WTC11 (cell line): ENCODE data around the gene GGT6. TPM values are rescaled to one million over a fixed set of nuclear protein-coding genes. Genes with fewer than 3 reads are reported as not detected.

Source experiments
- ATAC-seq: fragments of 200-7000 bp; cut with Tn5 transposase; 2 replicates; pipeline ENCODE4 v1.10.0; 2021; ENCODE audit warnings: mild to moderate bottlenecking, moderate library complexity
- CTCF ChIA-PET: fragments of 300-600 bp; sonication (Branson Sonifier 250); formaldehyde crosslinking; loops from one replicate; lab custom pipeline; 2021; ENCODE audit warnings: antibody characterized with exemption; lab: Charles Lee
- POLR2A ChIA-PET: fragments of 350-600 bp; sonication (Branson Sonifier 250); formaldehyde crosslinking; loops from one replicate; lab custom pipeline; 2021; ENCODE audit warnings: antibody characterized with exemption; lab: Charles Lee
- DNase-seq: peaks from one replicate; pipeline ENCODE4 v3.0.0; 2021; ENCODE audit warnings: low spot score
- H3K27ac Mint-ChIP-seq: 2 replicates; pipeline ENCODE4 v1.8.0; 2021; ENCODE audit warnings: mixed read lengths
- H3K27me3 Mint-ChIP-seq: 2 replicates; pipeline ENCODE4 v1.8.0; 2021; ENCODE audit warnings: low read depth, mild to moderate bottlenecking, moderate library complexity, mixed read lengths
- H3K36me3 Mint-ChIP-seq: 2 replicates; pipeline ENCODE4 v1.8.0; 2021; ENCODE audit warnings: mixed read lengths
- H3K4me1 Mint-ChIP-seq: 2 replicates; pipeline ENCODE4 v1.8.0; 2022; ENCODE audit warnings: mixed read lengths
- H3K4me3 Mint-ChIP-seq: 2 replicates; pipeline ENCODE4 v1.8.0; 2021; ENCODE audit warnings: mild to moderate bottlenecking, moderate library complexity, mixed read lengths
- H3K9me3 Mint-ChIP-seq: 2 replicates; pipeline ENCODE4 v1.8.0; 2021; ENCODE audit warnings: mixed read lengths
- ELF4 ChIP-seq: sonication (generic); formaldehyde crosslinking; IDR thresholded peaks from 2 replicates; pipeline ENCODE4 v1.8.1; 2022; ENCODE audit warnings: low read depth, mild to moderate bottlenecking, moderate library complexity, missing genetic modification reagents
- GTF2I ChIP-seq: fragments of 250-450 bp; sonication (Bioruptor Pico); conservative IDR thresholded peaks from 2 replicates; pipeline ENCODE4 v1.4.0; 2021; ENCODE audit warnings: mild to moderate bottlenecking
- IRF2 ChIP-seq: sonication (generic); formaldehyde crosslinking; IDR thresholded peaks from 2 replicates; pipeline ENCODE4 v1.8.0; 2022; ENCODE audit warnings: low read depth, missing genetic modification reagents, borderline replicate concordance
- MLX ChIP-seq: sonication (generic); formaldehyde crosslinking; IDR thresholded peaks from 2 replicates; pipeline ENCODE4 v1.8.1; 2023; ENCODE audit warnings: mild to moderate bottlenecking, missing genetic modification reagents, moderate library complexity
- NFE2L1 ChIP-seq: sonication (generic); formaldehyde crosslinking; IDR thresholded peaks from 2 replicates; pipeline ENCODE4 v1.8.1; 2023; ENCODE audit warnings: missing genetic modification reagents
- NR1H2 ChIP-seq: sonication (generic); formaldehyde crosslinking; IDR thresholded peaks from 2 replicates; pipeline ENCODE4 v1.9.0; 2021; ENCODE audit warnings: mild to moderate bottlenecking, moderate library complexity, missing genetic modification reagents
- PREB ChIP-seq: sonication (generic); formaldehyde crosslinking; IDR thresholded peaks from 2 replicates; pipeline ENCODE4 v1.8.1; 2022; ENCODE audit warnings: mild to moderate bottlenecking, missing genetic modification reagents, moderate library complexity, borderline replicate concordance
- PRRX2 ChIP-seq: fragments of 250-450 bp; sonication (Bioruptor Pico); IDR thresholded peaks from 2 replicates; pipeline ENCODE4 v1.8.0; 2021; ENCODE audit warnings: mild to moderate bottlenecking
- TCF7 ChIP-seq: sonication (generic); formaldehyde crosslinking; IDR thresholded peaks from 2 replicates; pipeline ENCODE4 v1.8.0; 2022; ENCODE audit warnings: mild to moderate bottlenecking, low read depth, missing genetic modification reagents, moderate library complexity
- TEAD4 ChIP-seq: sonication (generic); formaldehyde crosslinking; IDR thresholded peaks from 2 replicates; pipeline ENCODE4 v1.8.0; 2022; ENCODE audit warnings: mild to moderate bottlenecking, missing genetic modification reagents
- ZNF138 ChIP-seq: sonication (generic); formaldehyde crosslinking; conservative IDR thresholded peaks from 2 replicates; pipeline ENCODE4 v1.8.1; 2022; ENCODE audit warnings: mild to moderate bottlenecking, moderate library complexity, missing genetic modification reagents
- ZNF219 ChIP-seq: sonication (generic); formaldehyde crosslinking; IDR thresholded peaks from 2 replicates; pipeline ENCODE4 v1.8.0; 2023; ENCODE audit warnings: missing genetic modification reagents, mild to moderate bottlenecking, borderline replicate concordance
- ZNF317 ChIP-seq: sonication (generic); formaldehyde crosslinking; IDR thresholded peaks from 2 replicates; pipeline ENCODE4 v1.8.1; 2023; ENCODE audit warnings: low read depth, mild to moderate bottlenecking, moderate library complexity, missing genetic modification reagents, borderline replicate concordance
- ZNF396 ChIP-seq: fragments of 250-450 bp; sonication (Bioruptor Pico); IDR thresholded peaks from 2 replicates; pipeline ENCODE4 v1.8.0; 2021; ENCODE audit warnings: mild to moderate bottlenecking, moderate library complexity, borderline replicate concordance
- total RNA-seq: library from RNA; stranded (reverse); gene quantifications from 3 replicates; pipeline ENCODE4 v1.2.3, GENCODE V29; 2021
- TF ChIP-seq, protein P1 (sequence below): sonication (generic); formaldehyde crosslinking; IDR thresholded peaks from 2 replicates; pipeline ENCODE4 v1.8.0; 2023; ENCODE audit warnings: missing genetic modification reagents, mild to moderate bottlenecking, borderline replicate concordance
- TF ChIP-seq, protein P2 (sequence below): fragments of 250-450 bp; sonication (Bioruptor Pico); IDR thresholded peaks from 2 replicates; pipeline ENCODE4 v1.9.0; 2021; ENCODE audit warnings: mild to moderate bottlenecking, borderline replicate concordance
- TF ChIP-seq, protein P3 (sequence below): fragments of 250-450 bp; sonication (Bioruptor Pico); IDR thresholded peaks from 2 replicates; pipeline ENCODE4 v1.9.0; 2021; ENCODE audit warnings: mild to moderate bottlenecking
- TF ChIP-seq, protein P4 (sequence below): sonication (generic); formaldehyde crosslinking; conservative IDR thresholded peaks from 2 replicates; pipeline ENCODE4 v1.8.1; 2023; ENCODE audit warnings: mild to moderate bottlenecking, low read depth, missing genetic modification reagents, moderate library complexity
- TF ChIP-seq, protein P5 (sequence below): sonication (generic); formaldehyde crosslinking; IDR thresholded peaks from 2 replicates; pipeline ENCODE4 v1.8.1; 2023; ENCODE audit warnings: mild to moderate bottlenecking, missing genetic modification reagents

GGT6 gene
- total RNA-seq, 1 experiment from 2014 or later, result 0.07 TPM

DNA sequence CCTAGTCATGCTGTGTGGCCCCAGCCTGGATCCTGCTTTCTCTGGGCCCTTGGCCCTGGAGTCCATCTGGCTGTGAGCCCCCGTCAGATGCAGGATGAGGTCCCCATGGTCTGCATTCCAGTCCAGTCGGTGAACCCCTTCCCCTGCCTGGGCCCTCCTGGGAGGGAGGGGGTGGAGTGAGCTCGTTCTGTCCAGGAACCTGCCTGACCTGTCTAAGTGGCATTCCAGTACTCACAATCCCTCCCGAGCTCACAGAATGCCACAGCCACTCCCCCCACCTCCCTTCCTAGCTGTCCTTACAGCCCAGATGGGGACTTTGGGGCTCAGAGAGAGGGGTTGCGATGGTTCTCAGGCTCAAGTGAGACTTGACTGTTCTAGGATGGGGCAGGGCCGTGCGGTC lies 46.2 kb downstream of the GGT6 start (continued):
- TF ChIP-seq, protein P1, sequence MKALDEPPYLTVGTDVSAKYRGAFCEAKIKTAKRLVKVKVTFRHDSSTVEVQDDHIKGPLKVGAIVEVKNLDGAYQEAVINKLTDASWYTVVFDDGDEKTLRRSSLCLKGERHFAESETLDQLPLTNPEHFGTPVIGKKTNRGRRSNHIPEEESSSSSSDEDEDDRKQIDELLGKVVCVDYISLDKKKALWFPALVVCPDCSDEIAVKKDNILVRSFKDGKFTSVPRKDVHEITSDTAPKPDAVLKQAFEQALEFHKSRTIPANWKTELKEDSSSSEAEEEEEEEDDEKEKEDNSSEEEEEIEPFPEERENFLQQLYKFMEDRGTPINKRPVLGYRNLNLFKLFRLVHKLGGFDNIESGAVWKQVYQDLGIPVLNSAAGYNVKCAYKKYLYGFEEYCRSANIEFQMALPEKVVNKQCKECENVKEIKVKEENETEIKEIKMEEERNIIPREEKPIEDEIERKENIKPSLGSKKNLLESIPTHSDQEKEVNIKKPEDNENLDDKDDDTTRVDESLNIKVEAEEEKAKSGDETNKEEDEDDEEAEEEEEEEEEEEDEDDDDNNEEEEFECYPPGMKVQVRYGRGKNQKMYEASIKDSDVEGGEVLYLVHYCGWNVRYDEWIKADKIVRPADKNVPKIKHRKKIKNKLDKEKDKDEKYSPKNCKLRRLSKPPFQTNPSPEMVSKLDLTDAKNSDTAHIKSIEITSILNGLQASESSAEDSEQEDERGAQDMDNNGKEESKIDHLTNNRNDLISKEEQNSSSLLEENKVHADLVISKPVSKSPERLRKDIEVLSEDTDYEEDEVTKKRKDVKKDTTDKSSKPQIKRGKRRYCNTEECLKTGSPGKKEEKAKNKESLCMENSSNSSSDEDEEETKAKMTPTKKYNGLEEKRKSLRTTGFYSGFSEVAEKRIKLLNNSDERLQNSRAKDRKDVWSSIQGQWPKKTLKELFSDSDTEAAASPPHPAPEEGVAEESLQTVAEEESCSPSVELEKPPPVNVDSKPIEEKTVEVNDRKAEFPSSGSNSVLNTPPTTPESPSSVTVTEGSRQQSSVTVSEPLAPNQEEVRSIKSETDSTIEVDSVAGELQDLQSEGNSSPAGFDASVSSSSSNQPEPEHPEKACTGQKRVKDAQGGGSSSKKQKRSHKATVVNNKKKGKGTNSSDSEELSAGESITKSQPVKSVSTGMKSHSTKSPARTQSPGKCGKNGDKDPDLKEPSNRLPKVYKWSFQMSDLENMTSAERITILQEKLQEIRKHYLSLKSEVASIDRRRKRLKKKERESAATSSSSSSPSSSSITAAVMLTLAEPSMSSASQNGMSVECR (CRISPR knock-in tag), result no peak

DNA sequence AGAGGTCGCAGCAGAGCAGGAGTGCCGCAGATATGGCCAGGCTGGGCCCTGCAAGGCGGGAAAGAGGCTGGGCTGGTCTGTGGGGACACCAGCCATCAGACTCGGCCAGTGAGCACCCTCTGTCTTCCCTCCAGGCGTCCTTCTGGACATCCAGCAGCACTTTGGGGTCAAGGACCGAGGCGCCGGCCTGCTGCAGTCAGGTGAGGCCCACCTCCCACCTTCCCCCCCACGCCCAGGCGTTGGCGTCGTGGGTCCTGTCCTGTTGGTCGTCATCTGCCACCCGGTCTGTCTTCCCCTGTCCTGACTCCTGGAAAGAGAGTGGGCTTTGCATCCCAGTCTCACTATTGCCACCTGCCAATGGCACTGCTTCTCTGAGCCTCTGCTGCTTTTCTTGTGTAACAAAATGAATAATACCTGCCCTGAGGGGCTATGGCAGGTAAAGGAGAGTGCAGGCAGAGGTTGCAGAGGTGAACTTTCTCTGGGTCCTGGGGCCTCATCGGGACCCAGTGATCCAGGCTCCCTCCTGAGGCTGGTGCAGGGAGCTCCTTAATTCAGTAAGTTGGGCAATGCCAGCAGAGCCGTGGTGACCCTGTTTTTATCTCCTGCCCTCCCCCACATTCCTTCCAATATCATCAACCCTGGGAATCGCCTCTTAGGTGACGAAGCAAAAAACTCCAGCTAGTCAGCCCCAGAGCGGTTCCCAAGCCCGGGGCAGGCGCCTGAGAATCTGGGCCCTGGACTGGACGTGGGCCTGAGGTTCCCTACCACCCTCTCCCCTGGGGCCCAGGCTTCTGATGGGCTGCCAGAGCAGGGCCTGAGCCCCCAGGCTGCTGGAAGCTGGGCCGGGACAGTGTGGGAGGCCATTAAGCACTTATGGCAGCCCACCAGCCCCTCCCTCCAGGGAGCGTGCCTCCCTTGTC lies 47.0 kb downstream of the GGT6 start:
- Mint-ChIP-seq H3K4me3 (no peak overlapping the region), H3K9me3 (no peaks in the 10 kb centered on the region), H3K27me3 (peaks cover 21% of the 10 kb centered on the region), H3K36me3 (no peaks in the 10 kb centered on the region), H3K4me1 (peaks cover 7% of the 10 kb centered on the region), H3K27ac (no peak overlapping the region)
- ATAC-seq (no peak; the same call in 1 of the 2 replicates), DNase-seq (no peak)
- CTCF ChIA-PET, result interaction anchor here (0.8 to 1.1 kb wide), 4 partner anchors 9 to 314 kb away, joined by 3 to 5 read pairs (median 4); no protein-coding TSS in a partner anchor
- POLR2A ChIA-PET, result interaction anchor here (0.9 to 1.6 kb wide), 2 partner anchors 14 to 23 kb away, joined by 3 read pairs; no protein-coding TSS in a partner anchor
- TF ChIP-seq ZNF396 (CRISPR knock-in tag), result no peak
- TF ChIP-seq TCF7 (CRISPR knock-in tag), result no peak
- TF ChIP-seq NFE2L1 (CRISPR knock-in tag), result no peak
- TF ChIP-seq, protein P2, sequence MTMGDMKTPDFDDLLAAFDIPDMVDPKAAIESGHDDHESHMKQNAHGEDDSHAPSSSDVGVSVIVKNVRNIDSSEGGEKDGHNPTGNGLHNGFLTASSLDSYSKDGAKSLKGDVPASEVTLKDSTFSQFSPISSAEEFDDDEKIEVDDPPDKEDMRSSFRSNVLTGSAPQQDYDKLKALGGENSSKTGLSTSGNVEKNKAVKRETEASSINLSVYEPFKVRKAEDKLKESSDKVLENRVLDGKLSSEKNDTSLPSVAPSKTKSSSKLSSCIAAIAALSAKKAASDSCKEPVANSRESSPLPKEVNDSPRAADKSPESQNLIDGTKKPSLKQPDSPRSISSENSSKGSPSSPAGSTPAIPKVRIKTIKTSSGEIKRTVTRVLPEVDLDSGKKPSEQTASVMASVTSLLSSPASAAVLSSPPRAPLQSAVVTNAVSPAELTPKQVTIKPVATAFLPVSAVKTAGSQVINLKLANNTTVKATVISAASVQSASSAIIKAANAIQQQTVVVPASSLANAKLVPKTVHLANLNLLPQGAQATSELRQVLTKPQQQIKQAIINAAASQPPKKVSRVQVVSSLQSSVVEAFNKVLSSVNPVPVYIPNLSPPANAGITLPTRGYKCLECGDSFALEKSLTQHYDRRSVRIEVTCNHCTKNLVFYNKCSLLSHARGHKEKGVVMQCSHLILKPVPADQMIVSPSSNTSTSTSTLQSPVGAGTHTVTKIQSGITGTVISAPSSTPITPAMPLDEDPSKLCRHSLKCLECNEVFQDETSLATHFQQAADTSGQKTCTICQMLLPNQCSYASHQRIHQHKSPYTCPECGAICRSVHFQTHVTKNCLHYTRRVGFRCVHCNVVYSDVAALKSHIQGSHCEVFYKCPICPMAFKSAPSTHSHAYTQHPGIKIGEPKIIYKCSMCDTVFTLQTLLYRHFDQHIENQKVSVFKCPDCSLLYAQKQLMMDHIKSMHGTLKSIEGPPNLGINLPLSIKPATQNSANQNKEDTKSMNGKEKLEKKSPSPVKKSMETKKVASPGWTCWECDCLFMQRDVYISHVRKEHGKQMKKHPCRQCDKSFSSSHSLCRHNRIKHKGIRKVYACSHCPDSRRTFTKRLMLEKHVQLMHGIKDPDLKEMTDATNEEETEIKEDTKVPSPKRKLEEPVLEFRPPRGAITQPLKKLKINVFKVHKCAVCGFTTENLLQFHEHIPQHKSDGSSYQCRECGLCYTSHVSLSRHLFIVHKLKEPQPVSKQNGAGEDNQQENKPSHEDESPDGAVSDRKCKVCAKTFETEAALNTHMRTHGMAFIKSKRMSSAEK (CRISPR knock-in tag), result no peak
- TF ChIP-seq GTF2I (CRISPR knock-in tag), result no peak
- TF ChIP-seq MLX (CRISPR knock-in tag), result no peak
- TF ChIP-seq, protein P3, sequence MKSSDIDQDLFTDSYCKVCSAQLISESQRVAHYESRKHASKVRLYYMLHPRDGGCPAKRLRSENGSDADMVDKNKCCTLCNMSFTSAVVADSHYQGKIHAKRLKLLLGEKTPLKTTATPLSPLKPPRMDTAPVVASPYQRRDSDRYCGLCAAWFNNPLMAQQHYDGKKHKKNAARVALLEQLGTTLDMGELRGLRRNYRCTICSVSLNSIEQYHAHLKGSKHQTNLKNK, result no peak
- TF ChIP-seq ZNF219 (CRISPR knock-in tag), result no peak
- TF ChIP-seq ZNF138, result no peak
- TF ChIP-seq IRF2 (CRISPR knock-in tag), result no peak
- TF ChIP-seq ELF4 (CRISPR knock-in tag), result no peak
- TF ChIP-seq PREB (CRISPR knock-in tag), result no peak
- TF ChIP-seq NR1H2, result no peak
- TF ChIP-seq, protein P4, sequence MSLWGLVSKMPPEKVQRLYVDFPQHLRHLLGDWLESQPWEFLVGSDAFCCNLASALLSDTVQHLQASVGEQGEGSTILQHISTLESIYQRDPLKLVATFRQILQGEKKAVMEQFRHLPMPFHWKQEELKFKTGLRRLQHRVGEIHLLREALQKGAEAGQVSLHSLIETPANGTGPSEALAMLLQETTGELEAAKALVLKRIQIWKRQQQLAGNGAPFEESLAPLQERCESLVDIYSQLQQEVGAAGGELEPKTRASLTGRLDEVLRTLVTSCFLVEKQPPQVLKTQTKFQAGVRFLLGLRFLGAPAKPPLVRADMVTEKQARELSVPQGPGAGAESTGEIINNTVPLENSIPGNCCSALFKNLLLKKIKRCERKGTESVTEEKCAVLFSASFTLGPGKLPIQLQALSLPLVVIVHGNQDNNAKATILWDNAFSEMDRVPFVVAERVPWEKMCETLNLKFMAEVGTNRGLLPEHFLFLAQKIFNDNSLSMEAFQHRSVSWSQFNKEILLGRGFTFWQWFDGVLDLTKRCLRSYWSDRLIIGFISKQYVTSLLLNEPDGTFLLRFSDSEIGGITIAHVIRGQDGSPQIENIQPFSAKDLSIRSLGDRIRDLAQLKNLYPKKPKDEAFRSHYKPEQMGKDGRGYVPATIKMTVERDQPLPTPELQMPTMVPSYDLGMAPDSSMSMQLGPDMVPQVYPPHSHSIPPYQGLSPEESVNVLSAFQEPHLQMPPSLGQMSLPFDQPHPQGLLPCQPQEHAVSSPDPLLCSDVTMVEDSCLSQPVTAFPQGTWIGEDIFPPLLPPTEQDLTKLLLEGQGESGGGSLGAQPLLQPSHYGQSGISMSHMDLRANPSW (CRISPR knock-in tag), result no peak
- no peak for TF ChIP-seq ZNF317 (CRISPR knock-in tag)
- TF ChIP-seq TEAD4, result no peak
- no peak for TF ChIP-seq PRRX2 (CRISPR knock-in tag)
- TF ChIP-seq, protein P5, sequence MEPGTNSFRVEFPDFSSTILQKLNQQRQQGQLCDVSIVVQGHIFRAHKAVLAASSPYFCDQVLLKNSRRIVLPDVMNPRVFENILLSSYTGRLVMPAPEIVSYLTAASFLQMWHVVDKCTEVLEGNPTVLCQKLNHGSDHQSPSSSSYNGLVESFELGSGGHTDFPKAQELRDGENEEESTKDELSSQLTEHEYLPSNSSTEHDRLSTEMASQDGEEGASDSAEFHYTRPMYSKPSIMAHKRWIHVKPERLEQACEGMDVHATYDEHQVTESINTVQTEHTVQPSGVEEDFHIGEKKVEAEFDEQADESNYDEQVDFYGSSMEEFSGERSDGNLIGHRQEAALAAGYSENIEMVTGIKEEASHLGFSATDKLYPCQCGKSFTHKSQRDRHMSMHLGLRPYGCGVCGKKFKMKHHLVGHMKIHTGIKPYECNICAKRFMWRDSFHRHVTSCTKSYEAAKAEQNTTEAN (CRISPR knock-in tag), result no peak
